HL-60 (cell line): ENCODE measurements around the gene CNTNAP5.

Source experiments
- CTCF ChIP-seq: IDR thresholded peaks from one replicate; pipeline ENCODE4 v1.5.1; 2011; ENCODE audit warnings: low read length, control low read depth, inconsistent platforms; ENCODE audit not compliant: insufficient read depth
- GABPA ChIP-seq: IDR thresholded peaks from 2 replicates; pipeline ENCODE4 v1.6.1; 2012; ENCODE audit warnings: low read depth
- POLR2AphosphoS5 ChIP-seq: IDR thresholded peaks from 2 replicates; pipeline ENCODE4 v1.6.1; 2012; ENCODE audit warnings: low read depth

- TF ChIP-seq GABPA (no peak), POLR2AphosphoS5 (no peak), CTCF (no peak)
These were observed 873.7 kb downstream of the CNTNAP5 start for GRCh38 chr2:124898827-124899226.
